GM11168 (cell line): ENCODE data around the gene MTHFD1L.

Experiments used
- in situ Hi-C: fragments of 300-500 bp; cut with MboI; formaldehyde crosslinking; loops from one replicate; pipeline ENCODE4 v1.12.0; 2022; ENCODE audit warnings: low sequenced_read_pairs; ENCODE audit not compliant: unreplicated experiment

The MTHFD1L gene

DNA sequence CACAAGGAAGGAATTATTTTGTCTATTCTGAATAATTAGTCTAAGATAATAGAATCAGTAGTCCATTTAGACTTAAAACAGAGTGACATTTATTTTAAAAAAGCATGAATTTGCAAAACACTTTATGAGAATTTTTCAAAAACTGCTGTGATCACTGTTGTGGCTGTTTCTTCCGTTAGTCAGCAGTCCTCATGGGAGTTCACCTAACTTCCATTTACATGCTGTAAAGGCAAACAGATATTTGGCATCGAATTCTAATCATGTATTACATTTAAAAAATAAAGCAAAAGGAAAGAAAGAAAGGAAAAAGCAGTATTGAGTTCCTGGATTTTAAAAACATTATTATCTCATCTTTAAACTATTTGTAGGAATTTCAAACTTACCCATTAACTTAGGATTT, 111.8 kb downstream of the MTHFD1L start:
- in situ Hi-C loops: no loop called here

GRCh38 chr6:150978624-150979023, 113.1 kb downstream of the MTHFD1L start:
- in situ Hi-C loops: no loop called here

DNA sequence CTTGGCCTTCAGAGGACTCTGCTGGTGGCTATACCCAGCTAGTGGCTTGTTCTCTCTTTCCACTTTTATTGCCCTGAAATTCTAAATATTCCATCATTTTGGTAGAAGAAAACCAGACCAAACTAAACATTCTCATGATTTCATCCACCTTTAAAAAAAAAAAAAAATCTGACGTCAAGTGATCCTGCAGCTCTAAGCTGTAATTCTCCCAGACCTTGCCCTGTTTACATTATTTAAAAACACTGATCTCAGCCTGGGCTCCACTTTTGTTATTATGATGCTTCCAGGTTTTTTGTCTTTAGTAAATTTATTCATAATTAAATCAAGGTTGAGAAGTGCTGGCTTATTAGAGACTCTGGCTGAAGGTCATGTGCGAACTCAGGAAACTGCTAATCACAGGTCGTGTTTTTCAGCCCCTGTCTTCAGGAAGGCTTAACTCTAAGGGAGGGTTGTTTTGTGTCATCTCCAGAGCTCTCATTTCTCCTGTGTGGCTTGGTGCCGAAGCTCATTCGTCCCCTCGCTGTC, 114.4 kb downstream of the MTHFD1L start:
- in situ Hi-C loops: no loop called here

DNA sequence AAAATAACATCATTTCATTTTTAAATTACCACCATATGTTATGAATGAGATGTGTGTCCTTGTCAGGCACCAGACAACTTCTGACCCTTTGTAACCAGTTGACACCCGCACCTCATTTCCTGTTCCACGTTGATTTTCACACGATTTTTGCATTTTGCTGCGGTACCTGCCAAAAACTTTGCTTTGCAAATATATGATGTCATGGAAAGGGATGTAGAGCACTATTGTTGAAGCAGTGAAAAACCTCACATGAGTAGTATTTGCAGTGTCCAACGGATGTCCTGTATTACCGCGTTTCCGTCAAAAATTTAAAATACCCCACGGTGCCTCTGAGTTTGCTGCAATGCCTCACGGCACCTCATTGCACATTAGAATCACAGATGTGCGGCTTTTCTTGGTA, 115.6 kb downstream of the MTHFD1L start:
- in situ Hi-C loops: no loop called here

- in situ Hi-C loops: no loop called here
Observed at GRCh38 chr6:150981669-150982068, 116.2 kb downstream of the MTHFD1L start.

- in situ Hi-C loops: no loop called here
Observed at GRCh38 chr6:150987371-150987828, 121.9 kb downstream of the MTHFD1L start.

DNA sequence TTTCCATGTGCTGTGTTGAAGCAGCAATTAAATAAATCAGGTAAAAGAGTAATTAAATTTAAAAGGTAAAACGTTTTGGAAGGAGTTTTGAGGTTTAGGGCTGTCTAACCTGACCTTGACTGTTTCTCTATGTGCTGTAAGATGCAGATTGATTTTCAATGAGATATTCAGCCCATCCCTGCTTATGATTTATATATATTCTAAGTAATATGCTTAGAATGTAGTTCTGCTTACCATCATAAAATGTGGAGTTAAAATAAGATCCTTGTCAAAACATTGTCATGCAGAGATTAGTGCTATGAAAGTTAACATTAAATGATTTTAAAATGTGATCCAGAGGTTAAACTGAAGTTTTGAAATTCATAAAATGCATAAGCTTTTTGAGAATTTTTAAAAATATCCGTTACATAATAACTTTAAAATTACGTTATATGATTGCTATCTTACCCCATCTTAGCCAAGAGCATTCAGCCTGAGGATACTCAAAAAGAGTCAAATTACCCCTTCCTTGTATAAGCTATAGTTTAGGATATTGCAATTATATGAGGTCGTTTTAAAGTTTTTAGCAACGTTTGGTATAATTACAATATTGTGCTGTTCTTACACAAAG, 122.5 kb downstream of the MTHFD1L start:
- in situ Hi-C loops: no loop called here

DNA sequence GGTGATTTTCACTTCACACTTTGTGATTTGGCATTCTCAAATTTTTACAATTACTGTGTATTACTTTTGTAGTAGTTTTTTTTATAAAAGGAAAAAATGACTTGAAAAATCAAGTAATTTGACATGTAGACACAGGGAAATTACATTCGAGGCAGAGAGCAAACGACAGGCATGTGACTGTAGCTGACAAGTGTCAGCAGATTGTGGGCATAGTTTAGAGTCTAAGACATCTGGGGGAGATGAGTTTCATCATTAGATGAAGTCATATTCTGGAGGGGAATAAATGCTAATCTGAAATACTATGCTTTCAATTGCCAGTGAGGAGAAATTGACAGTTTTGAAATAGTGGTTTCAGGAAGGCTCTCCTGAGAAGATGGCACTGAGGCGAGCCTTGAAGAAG, 126.0 kb downstream of the MTHFD1L start:
- in situ Hi-C loops: no loop called here

DNA sequence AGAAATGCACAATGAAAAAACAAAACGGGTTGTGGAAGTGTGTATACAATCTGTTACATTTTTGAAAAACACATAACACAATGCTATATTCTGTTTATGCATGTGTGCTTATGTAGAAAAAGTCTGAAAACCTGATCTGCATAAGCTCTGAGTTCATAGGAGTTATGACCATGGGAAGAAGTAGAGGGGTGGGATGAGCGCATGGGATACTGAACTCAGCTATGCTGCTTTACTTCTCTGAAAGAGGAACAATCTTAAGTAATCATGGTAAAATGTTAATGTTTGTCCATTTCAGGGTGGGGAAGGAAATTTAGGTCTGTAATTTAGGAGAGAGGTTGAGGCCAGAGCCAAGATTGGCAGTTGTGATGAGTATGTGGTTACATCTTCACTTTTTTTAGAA, 126.8 kb downstream of the MTHFD1L start:
- in situ Hi-C loops: no loop called here

GRCh38 chr6:150992703-150993102, 127.2 kb downstream of the MTHFD1L start:
- in situ Hi-C loops: no loop called here

GRCh38 chr6:150993253-150993652, 127.8 kb downstream of the MTHFD1L start:
- in situ Hi-C loops: no loop called here

DNA sequence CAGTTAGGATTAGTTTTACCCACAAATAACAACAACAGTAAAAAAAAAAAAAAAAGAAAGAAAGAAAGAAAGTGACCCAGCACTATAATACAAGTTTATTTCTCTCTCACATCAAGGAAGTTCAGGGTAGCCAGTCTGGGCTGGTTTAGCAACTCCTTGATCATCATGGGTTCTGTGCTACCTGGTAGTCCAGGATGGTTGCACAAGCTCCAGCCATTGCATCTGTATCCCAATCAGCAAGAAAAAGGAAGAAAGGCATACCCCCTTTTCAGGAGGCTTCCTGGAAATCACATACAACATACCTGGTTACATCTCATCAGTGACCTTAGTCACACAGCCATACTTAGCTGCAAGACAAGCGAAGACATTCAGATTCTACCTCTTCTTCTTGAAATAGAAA, 128.5 kb downstream of the MTHFD1L start:
- in situ Hi-C loops: no loop called here

DNA sequence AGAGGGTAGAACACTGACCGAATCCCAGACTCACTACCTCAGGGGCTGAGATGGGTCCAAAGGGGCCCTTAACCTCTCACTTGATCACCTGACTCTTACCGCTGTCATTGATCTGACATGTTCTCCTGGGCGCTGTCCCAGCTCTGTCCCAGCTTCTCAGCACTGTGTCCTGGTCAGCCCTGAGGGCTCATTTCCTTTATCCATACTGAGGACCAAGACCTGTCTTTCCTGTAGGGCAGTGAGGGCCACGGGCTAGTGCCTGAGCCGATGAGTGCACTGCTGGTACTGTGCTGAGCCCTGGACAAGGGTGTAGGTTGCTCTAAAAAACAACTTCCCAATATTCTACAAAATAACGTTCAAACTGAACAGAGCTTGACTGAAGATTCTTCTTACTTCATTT, 131.5 kb downstream of the MTHFD1L start:
- in situ Hi-C loops: no loop called here

- in situ Hi-C loops: no loop called here
Observed at GRCh38 chr6:150999107-150999506, 133.6 kb downstream of the MTHFD1L start.

DNA sequence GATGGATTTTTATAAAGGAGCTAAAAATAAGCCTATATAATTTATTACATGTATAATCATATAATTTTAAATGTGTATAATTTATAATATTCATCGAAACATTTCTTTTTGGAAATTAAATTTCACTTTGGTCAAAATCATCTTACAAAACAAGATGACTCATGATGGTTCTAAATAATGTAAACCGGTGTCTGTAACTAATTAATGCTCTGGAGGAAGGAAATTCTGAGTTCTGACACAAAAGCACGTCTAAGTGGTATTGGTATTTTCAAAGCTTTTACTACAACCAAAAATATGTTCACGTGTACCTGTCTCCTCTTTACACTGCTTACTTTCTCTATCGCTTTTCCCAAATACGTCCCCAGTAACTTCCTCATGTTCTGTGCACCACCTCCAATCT, 134.1 kb downstream of the MTHFD1L start:
- in situ Hi-C loops: no loop called here

DNA sequence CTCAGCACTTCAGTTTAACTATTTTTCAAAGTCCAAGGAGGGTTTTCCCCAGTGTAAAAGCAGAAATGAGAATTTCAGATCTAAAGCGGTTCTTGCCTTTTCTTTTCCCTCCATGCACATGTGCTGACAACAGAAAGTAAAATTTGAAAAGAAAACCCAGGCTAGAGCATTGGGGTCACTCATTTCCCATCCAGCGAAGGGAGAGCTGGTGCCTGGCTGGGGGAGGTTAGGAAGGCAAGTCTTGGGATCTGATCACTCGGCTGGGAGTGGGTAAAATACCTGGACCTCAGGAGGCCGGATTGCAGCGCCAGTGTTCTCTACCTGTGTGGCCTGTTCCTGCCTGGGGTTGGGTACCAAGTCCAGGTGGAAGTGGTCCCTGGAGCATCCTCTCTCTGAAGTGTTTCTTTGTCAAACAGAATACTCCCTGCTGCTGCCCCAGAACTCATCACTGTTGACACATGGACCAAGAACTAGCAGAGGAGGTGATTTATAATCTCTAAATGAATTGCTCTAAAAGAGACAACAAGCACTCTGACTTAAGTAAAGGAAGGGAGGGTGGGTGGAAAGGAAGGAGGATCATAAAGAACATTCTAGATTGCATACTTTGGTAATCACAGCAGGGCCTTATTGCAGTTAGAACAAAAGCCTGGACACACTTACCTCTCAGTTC, 136.0 kb downstream of the MTHFD1L start:
- in situ Hi-C loops: no loop called here

GRCh38 chr6:151002057-151002450, 136.6 kb downstream of the MTHFD1L start:
- in situ Hi-C loops: no loop called here

GRCh38 chr6:151002491-151002935, 137.0 kb downstream of the MTHFD1L start:
- in situ Hi-C loops: no loop called here

GRCh38 chr6:151004383-151005024, 139.0 kb downstream of the MTHFD1L start:
- in situ Hi-C loops: no loop called here

DNA sequence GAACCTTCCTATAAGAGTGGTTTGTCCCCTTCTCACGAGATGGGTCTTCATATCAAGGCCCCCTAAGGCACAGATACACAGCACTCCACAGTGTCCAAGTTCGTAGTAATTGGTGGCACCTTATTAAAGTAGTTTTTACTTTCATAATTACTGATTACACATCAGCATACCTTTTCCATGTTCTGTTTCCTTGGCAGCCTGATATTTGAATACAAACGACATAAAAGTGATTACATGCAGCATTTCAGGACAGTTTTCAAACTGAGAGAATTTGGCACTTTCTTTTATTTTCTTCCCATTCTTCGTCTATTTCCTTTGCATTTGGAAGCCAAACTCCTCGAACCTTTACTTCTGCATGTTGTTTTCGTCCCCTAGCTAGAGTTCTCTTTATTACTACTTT, 139.7 kb downstream of the MTHFD1L start:
- in situ Hi-C loops: no loop called here

DNA sequence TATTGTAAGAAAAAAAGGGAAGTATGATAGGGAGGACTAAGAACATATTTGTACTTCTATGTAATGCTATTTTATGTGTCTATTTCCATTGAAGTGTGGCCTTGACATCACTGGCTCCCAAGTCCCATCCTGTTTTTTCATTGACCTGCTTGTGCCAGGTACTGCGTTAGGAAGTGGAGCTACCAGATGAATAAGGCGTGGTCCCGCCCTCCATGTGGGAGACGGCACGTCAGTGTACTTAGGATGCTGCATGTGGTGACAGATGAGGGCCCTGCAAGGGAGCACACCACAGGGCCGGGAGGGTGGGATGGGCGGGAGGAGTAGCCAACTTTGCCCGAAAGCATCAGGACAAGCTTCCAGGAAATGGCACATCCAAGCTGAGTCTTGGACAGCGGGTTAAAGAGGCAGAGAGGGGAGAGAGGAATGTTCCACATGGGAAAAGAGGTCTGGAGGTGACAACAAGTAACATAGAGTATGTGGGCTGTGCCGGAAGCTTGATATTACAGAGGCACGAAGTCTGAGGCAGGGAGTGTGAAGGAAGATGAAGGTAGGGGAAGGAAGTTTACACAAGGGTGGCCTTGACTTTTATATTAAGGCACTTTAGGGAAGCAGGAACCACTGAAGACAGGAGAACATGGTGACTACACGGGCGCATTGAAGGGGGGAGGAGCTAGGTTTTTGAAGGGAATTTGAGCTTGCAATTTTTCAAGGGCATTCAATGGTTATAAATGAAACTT, 140.6 kb downstream of the MTHFD1L start:
- in situ Hi-C loops: no loop called here
